Measurements from ENCODE around the gene RGL3. TPM values are rescaled to one million over a fixed set of nuclear protein-coding genes. Genes with fewer than 3 reads are reported as not detected.
"Not testable (repeated sequence)": the region's sequence is repeated elsewhere in the genome, so short reads cannot be mapped to it uniquely, and the experiment has no call there.

The RGL3 gene
- total RNA-seq, 2 experiments from 2014 or later: not detected

DNA sequence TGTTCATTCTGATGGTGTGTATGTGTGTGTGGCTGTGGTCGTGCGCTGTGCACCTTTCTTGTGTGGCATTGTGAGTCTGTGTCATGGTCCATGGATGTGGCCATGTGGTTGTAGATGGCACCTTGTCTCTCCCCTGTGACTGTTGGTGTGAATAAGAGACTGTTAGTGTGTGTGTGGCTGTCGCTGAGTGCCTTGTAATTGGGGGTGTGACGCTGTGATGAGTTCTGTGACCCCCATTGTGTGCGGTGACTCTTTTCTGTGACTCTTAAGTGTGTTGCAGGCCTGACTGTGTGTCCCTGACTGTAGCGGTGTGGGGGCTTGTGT, 63.1 kb downstream of the RGL3 start:
- POLR2A ChIA-PET: no interaction called here
- CTCF ChIA-PET: no interaction called here

GRCh38 chr19:11355160-11356073, 63.7 kb downstream of the RGL3 start, which contains the start of gene PLPPR2:
Gene PLPPR2, plus strand, starts transcription at chr19:11355432. Its CDS starts 2,242 bp downstream, at chr19:11357674.
- POLR2A ChIA-PET: no interaction called here

GRCh38 chr19:11354102-11354501, 65.0 kb downstream of the RGL3 start:
- CTCF ChIA-PET, POLR2A ChIA-PET: not testable (repeated sequence)

More at GRCh38 chr19:11355160-11356073, 63.7 kb downstream of the RGL3 start, which contains the start of gene PLPPR2:
- CTCF ChIA-PET: no interaction called here

DNA sequence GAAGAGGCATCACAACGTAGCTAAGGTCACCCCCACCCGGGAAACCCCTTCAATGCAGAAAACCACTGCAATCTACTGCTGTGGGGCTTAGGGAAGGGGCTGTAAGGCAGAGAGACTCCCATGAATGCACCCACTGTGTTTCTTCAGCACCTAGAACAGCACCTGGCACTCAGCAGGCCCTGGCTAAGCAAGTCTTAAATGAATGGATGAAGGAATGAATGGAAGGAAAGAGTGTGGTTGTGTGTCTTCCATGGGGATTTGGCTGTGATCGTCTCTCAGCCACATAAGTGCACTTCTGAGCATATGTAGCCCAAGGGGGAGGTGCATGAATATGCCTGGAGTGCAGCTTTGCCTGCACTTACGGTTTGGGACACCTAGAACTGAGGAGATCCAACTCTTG, 69.9 kb downstream of the RGL3 start:
- CTCF ChIA-PET: no interaction called here
- POLR2A ChIA-PET: no interaction called here

DNA sequence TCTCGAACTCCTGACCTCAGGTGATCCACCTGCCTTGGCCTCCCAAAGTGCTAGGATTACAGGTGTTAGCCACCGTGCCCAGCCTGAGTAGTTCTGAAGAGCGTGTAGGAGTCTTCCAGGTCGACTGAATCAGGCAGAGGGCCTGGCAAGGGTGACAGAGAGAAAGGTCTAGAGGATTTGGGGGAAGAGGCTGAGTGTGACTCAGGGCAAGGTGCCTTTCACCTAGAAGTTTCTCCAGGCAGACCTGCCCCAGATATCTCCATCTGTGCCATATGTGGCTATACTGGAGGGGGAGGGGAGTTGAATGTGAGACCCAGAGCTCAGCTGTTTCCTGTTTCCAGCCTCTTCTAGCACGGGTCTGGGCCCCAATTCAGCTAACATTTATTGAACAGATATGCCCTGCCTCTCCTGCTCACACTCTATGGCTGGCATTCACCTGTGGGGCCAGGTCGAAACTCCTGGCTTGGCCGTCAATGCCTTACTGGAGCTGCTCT, 71.5 kb downstream of the RGL3 start:
- POLR2A ChIA-PET: interaction anchor here (0.5 to 2.3 kb wide), 3 partner anchors 27 to 277 kb away, joined by 4 to 8 read pairs (median 7); partner anchors contain the start of gene SWSAP1
- CTCF ChIA-PET: interaction anchor here (0.9 to 1.7 kb wide), 2 partner anchors 20 to 33 kb away, joined by 3 read pairs; no protein-coding TSS in a partner anchor

DNA sequence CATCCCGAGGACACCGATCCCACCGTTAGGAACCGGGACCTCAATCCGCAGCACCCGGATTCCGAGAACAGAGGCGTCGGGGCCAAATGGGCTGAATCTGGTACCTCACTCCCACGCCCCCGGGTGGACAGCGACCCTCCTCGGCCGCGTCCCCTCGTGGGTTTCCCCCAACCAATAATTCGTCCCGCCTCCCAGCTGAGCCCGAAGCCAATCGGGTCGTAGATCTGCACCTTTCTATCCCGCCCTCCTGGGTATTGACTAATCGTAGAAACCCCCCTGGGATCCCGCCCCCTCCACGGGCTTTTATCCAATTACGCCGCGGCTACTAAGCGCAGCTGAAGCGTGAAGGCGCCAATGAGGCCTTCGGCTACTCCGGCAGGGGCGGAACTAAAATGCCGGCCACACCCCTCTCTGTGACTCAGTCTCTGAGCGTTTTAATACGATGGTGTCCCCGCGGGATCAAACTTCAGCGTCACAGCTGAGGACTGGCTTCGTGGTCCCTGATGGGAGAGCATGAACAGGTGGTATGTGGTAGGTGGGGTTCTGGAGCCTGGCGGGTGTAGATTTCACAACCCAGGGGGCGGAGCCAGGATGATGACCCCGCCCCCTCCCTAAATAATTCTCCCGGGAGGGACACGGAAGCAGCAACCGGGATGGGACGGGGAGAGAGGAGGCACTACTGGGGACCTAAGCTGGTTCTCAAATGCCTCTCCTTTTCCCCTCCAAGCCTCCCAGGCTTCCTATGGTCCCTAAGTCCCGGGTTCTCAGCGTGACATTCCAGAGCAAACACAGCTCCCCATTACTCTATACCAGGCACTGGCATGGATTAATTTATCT, 72.8 kb downstream of the RGL3 start, which contains the start of the genes CCDC159 and TMEM205:
Gene CCDC159, plus strand, starts transcription at position 416 of the 837 bp plus-strand sequence. Its CDS starts 88 bp downstream, at position 504.
Gene TMEM205, minus strand, starts transcription at position 165 of the 837 bp plus-strand sequence. CDS start 649 bp downstream, outside the sequence.
- CTCF ChIA-PET: interaction anchor here (0.5 to 1.7 kb wide), 4 partner anchors 21 to 266 kb away, joined by 3 to 5 read pairs (median 4); no protein-coding TSS in a partner anchor

GRCh38 chr19:11345122-11345803, 73.9 kb downstream of the RGL3 start:
- ChIA-PET POLR2A (interaction anchor here (1.0 to 2.3 kb wide), 2 partner anchors 29 to 30 kb away, joined by 5 to 8 read pairs; partner anchors contain the start of gene SWSAP1), CTCF (interaction anchor here (0.7 kb wide), 1 partner anchor 73 kb away, joined by 3 read pairs; no protein-coding TSS in a partner anchor)

More for the DNA sequence above, 72.8 kb downstream of the RGL3 start, which contains the start of the genes CCDC159 and TMEM205:
- POLR2A ChIA-PET: interaction anchor here (0.9 to 2.3 kb wide), 4 partner anchors 22 to 35 kb away, joined by 3 to 8 read pairs (median 6); partner anchors contain the start of gene SWSAP1

Other genes starting within 250 kb of the RGL3 start
- 1 to 10 TPM; 1.5 to 3.2 TPM for gene KANK2, start 221.8 kb downstream of the RGL3 start, total RNA-seq
- gene ANGPTL8, start 179.7 kb downstream of the RGL3 start, total RNA-seq: not detected
- gene DOCK6, start 156.8 kb downstream of the RGL3 start, total RNA-seq: 1 to 10 TPM; 2.2 to 3.0 TPM
- not detected for gene TSPAN16, start 123.2 kb downstream of the RGL3 start, total RNA-seq
- gene RAB3D, start 79.7 kb downstream of the RGL3 start, total RNA-seq: 1 to 10 TPM; 5.4 to 5.5 TPM
- 10 to 100 TPM; 26.0 to 29.3 TPM for gene TMEM205, start 73.0 kb downstream of the RGL3 start, total RNA-seq
- 10 to 100 TPM; 10.9 to 12.1 TPM for gene CCDC159, start 72.8 kb downstream of the RGL3 start, total RNA-seq
- gene PLPPR2, start 63.9 kb downstream of the RGL3 start, total RNA-seq: 1 to 10 TPM; 1.3 to 1.7 TPM
- gene SWSAP1, start 44.6 kb downstream of the RGL3 start, total RNA-seq: 1 to 10 TPM; 1.6 to 2.6 TPM
- gene EPOR, start 35.0 kb downstream of the RGL3 start, total RNA-seq: 1 to 10 TPM; 4.9 to 5.2 TPM
- gene ODAD3, start 15.8 kb upstream of the RGL3 start, total RNA-seq: under 1 TPM in 1 of 2 experiments, not detected in 1; 0.19 TPM
- gene PRKCSH, start 16.3 kb upstream of the RGL3 start, total RNA-seq: 100 to 1,000 TPM; 254 to 256 TPM
- not detected for gene ELAVL3, start 61.7 kb upstream of the RGL3 start, total RNA-seq
- 10 to 100 TPM; 13.5 to 16.6 TPM for gene ZNF653, start 86.5 kb upstream of the RGL3 start, total RNA-seq
- gene ECSIT, start 109.8 kb upstream of the RGL3 start, total RNA-seq: 10 to 100 TPM; 52.4 to 56.4 TPM
- not detected for gene CNN1, start 119.5 kb upstream of the RGL3 start, total RNA-seq
- gene ELOF1, start 139.9 kb upstream of the RGL3 start, total RNA-seq: 10 to 100 TPM; 64.2 to 68.5 TPM
- 1 to 10 TPM; 2.5 to 3.1 TPM for gene ACP5, start 158.3 kb upstream of the RGL3 start, total RNA-seq
- 1 to 10 TPM; 5.3 to 5.4 TPM for gene ZNF627, start 178.2 kb upstream of the RGL3 start, total RNA-seq